Ovary (tissue), 9 donors: Measurements from ENCODE around the gene IGSF11. TPM values are rescaled to one million over a fixed set of nuclear protein-coding genes. Genes with fewer than 3 reads are reported as not detected.

Experiments
- DNase-seq, 5 donors: peaks; one replicate each; pipeline ENCODE4 v3.0.0-alpha.2; 2019 to 2020
- H3K27ac ChIP-seq, 2 donors: fragments of 200-600 bp; one replicate each; pipeline versions ENCODE4 v1.5.1 to v1.8.0; 2019 to 2022
- H3K27me3 ChIP-seq: fragments of 200-600 bp; one replicate; pipeline ENCODE4 v1.8.0; 2022
- H3K36me3 ChIP-seq: fragments of 200-600 bp; sonication (generic); one replicate; pipeline ENCODE4 v1.5.1; 2019
- H3K4me1 ChIP-seq: one replicate; pipeline ENCODE4 v1.8.1; 2013; ENCODE audit warnings: mild to moderate bottlenecking, moderate library complexity; ENCODE audit not compliant: insufficient read depth
- H3K4me3 ChIP-seq: fragments of 200-600 bp; sonication (generic); one replicate; pipeline ENCODE4 v1.5.1; 2017
- H3K9me3 ChIP-seq, 2 donors: fragments of 200-600 bp in 1 of 2; sonication (generic) in 1 of 2; one replicate each; pipeline versions ENCODE4 v1.5.1 to v1.8.1; 2013 to 2019; ENCODE audit warnings: mild to moderate bottlenecking in 1 of 2, moderate library complexity in 1 of 2
- EP300 ChIP-seq: sonication (generic); formaldehyde crosslinking; IDR thresholded peaks from one replicate; pipeline ENCODE4 v1.6.1; 2017; ENCODE audit warnings: antibody characterized with exemption
- POLR2A ChIP-seq: fragments of 450-650 bp; IDR thresholded peaks from one replicate; pipeline ENCODE4 v1.6.1; 2017; ENCODE audit warnings: antibody characterized with exemption, mild to moderate bottlenecking, moderate library complexity
- WGBS, 3 donors: extraction: QIAGEN DNeasy Blood & Tissue Kit in 1 of 3; methylation state at CpG; one replicate each; pipeline versions ENCODE4 v1.1.5 to v1.1.7; 2013 to 2017; 5-methylcytosine and 5-hydroxymethylcytosine counted together
- intact Hi-C, 4 donors: fragments of 100-400 bp; cut with DNase I; formaldehyde crosslinking; loops; one replicate each; pipeline versions ENCODE4 v1.11.0 to v1.15.1; 2022 to 2023
- polyA plus RNA-seq, 2 donors: library from polyadenylated mRNA; stranded (reverse); fragments of 200-250 nt in 1 of 2; fragments of 350-450 nt in 1 of 2; fragmentation: Illumina TruSeq in 1 of 2; extraction: RNeasy Lipid Tissue Mini Kit (QIAGEN cat#74804) in 1 of 2; gene quantifications; one replicate each; pipeline ENCODE4 v1.2.3, GENCODE V29; 2013 to 2014
- total RNA-seq, 7 donors: library from RNA; depleted of rRNA in 2 of 7; stranded (reverse); fragments of >200 nt in 2 of 7; fragmentation: NEBNext Ultra II Directional in 3 of 7; extraction: Animal tissue kit (Norgen Biotek cat#: 25700) in 3 of 7; gene quantifications; one replicate each; pipeline versions ENCODE4 v1.1.0 to v1.2.4, GENCODE V29; 2016 to 2023
- TF ChIP-seq, protein P1 (sequence below), 3 donors: fragments of 450-650 bp in 2 of 3; fragments of 200-600 bp in 1 of 3; IDR thresholded peaks; one replicate each; pipeline versions ENCODE4 v1.5.1 to v1.8.0; 2016 to 2022; ENCODE audit warnings: antibody characterized with exemption in 3 of 3, mild to moderate bottlenecking in 1 of 3
- donor health status: DM: no; HTN: no; CAD: no; lungs with moderate emphysema.
- donor health status: DM: no; HTN: no; CAD: no.
- donor health status: Bipolar disorder and iron deficiency.
- donor health status: DM: yes; HTN: yes; CAD: no.
- donor health status: DM: no; HTN: no; CAD: no.
- donor health status: DM: yes; HTN: yes; CAD: no.

IGSF11 gene
- total and polyA plus RNA-seq, 9 donors, result 8.9 to 22.3 (median 16.8) TPM

DNA sequence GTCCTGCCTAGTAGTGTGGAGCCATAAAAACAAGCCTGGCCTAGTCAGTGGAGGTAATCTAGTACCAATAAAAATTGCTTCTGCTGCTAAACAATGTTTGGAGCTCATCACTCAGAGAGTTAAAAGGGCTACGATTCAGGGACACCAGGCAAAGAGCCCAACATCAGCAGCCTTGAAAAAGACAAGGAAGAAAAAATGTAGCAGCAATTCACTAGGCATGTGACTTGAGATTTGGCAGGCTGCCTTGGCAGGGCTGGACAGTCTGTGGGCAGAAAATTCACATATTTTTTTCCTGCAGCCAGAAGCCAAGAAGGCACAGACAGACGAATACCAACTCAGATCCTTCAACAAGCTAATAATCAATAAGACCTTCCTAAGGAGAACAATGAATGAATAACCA, 47.2 kb downstream of the IGSF11 start:
- intact Hi-C loops, result no loop called here
- WGBS, 3 donors, result 0 to 2% (median 2%) methylated on average over 2 of the region's 2 CpGs
- Histone ChIP-seq H3K36me3 (no peaks in the 10 kb centered on the region), H3K27me3 (no peaks in the 10 kb centered on the region), H3K4me1 (peaks cover 18% of the 10 kb centered on the region), H3K9me3 (no peaks in the 10 kb centered on the region), H3K27ac (peak overlapping the region in 1 of 2 donors; percentile 32), H3K4me3 (no peak overlapping the region)
- peak; percentile 83 to 91 (median 87) for DNase-seq
- TF ChIP-seq, protein P1, sequence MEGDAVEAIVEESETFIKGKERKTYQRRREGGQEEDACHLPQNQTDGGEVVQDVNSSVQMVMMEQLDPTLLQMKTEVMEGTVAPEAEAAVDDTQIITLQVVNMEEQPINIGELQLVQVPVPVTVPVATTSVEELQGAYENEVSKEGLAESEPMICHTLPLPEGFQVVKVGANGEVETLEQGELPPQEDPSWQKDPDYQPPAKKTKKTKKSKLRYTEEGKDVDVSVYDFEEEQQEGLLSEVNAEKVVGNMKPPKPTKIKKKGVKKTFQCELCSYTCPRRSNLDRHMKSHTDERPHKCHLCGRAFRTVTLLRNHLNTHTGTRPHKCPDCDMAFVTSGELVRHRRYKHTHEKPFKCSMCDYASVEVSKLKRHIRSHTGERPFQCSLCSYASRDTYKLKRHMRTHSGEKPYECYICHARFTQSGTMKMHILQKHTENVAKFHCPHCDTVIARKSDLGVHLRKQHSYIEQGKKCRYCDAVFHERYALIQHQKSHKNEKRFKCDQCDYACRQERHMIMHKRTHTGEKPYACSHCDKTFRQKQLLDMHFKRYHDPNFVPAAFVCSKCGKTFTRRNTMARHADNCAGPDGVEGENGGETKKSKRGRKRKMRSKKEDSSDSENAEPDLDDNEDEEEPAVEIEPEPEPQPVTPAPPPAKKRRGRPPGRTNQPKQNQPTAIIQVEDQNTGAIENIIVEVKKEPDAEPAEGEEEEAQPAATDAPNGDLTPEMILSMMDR (IDR thresholded peaks at IDR 0.05), result no peak
- TF ChIP-seq EP300, result no peak
- no peak for TF ChIP-seq POLR2A

DNA sequence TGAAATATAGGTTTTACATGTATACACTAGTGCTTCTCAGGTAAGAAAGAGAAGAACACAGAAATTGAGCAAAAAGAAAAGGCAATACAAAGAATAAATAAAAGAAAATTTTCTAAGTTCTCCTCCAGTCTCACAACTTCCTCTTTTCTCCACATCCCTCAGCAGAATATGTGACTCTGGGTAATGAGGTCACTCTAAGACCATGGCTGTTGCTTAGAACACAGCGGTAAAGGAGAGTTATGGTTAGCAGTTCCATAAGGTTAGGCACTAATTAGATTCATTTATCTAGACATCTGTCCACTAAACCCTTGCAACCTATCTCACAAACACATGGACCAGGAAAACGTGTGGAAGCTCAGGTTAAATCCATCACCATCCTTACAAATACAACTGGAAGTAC, 47.9 kb downstream of the IGSF11 start:
- no peak for DNase-seq
- H3K27ac ChIP-seq, result peak overlapping the region in 1 of 2 donors; percentile 32
- peaks cover 17% of the 10 kb centered on the region for H3K4me1 ChIP-seq
- WGBS, 3 donors, result 67 to 77% (median 73%) methylated on average over 2 of the region's 2 CpGs
- H3K27me3 ChIP-seq, result no peaks in the 10 kb centered on the region
- H3K36me3 ChIP-seq, result no peaks in the 10 kb centered on the region
- H3K9me3 ChIP-seq, result no peaks in the 10 kb centered on the region
- no peak for TF ChIP-seq EP300
- TF ChIP-seq, protein P1 (IDR thresholded peaks at IDR 0.05), result no peak
- TF ChIP-seq POLR2A, result no peak
- intact Hi-C loops, result no loop called here
- no peak overlapping the region for H3K4me3 ChIP-seq

DNA sequence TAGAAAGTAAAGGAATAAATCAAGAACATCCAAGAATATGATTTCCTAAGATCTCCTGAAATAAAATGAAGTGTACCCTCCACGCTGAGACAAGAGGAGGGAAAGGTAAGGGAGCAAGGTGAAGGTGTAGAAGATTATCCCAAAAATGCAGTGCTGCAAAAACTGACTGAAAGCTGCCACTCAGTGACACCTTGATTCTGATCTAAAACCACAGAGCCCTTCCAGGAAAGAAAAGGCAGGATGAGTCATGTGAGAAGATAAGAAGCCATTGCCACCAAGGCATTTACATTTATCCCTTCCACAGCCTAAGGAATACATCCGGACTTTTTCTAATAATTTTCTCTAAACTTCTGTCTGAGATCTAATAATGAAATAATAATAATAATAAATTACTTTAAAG, 49.9 kb downstream of the IGSF11 start:
- WGBS, 3 donors, result 84 to 91% (median 89%) methylated on average over 2 of the region's 2 CpGs
- intact Hi-C loops, result no loop called here
- TF ChIP-seq EP300, result no peak
- TF ChIP-seq POLR2A, result no peak
- TF ChIP-seq, protein P1 (IDR thresholded peaks at IDR 0.05), result no peak

DNA sequence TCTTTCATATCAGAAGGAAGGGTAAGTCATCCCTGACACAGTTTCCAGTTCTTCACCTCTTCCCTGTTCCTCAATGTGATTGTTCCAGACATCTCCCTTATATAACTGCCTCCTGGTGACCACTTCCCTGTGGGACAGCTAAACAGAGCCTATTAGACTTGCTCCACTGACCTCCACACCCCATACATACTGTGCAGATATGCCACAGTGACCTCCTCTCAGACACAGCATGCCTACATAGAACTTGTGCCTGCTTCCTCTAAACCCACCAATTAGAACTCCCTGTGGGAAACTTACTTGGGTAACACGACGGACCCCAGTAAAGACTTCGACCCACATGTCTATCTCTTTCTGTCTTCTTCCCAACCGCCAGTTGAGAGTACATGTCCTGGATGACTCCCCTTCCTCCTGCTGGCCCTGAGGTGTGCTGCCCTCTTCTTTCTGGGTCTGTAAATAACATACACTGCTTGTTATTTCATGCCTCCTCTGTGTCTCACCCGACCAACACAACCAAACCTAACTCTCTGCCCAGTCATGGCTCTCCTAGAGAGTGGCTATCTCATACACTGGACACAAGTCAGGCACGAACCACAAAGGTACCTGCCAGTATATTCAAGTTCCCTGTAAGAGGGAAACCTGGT, 53.0 kb downstream of the IGSF11 start:
- Histone ChIP-seq H3K9me3 (no peaks in the 10 kb centered on the region), H3K27me3 (no peaks in the 10 kb centered on the region), H3K36me3 (no peaks in the 10 kb centered on the region), H3K4me3 (no peak overlapping the region), H3K27ac (no peak overlapping the region), H3K4me1 (peaks cover 9% of the 10 kb centered on the region)
- WGBS, 3 donors, result 85 to 91% (median 90%) methylated on average over 6 of the region's 6 CpGs
- no peak for DNase-seq
- intact Hi-C loops, result no loop called here
- TF ChIP-seq, protein P1 (IDR thresholded peaks at IDR 0.05), result no peak
- no peak for TF ChIP-seq EP300
- TF ChIP-seq POLR2A, result no peak

More for the DNA sequence above, 49.9 kb downstream of the IGSF11 start:
- DNase-seq, result no peak
- Histone ChIP-seq H3K4me3 (no peak overlapping the region), H3K27ac (no peak overlapping the region), H3K9me3 (no peaks in the 10 kb centered on the region), H3K27me3 (no peaks in the 10 kb centered on the region), H3K4me1 (peaks cover 17% of the 10 kb centered on the region), H3K36me3 (no peaks in the 10 kb centered on the region)
